Upper lobe of left lung (tissue), 4 donors: ENCODE data around the gene RUNX2.
"Not testable (repeated sequence)": the region's sequence is repeated elsewhere in the genome, so short reads cannot be mapped to it uniquely, and the experiment has no call there.

Experiments used
- EP300 ChIP-seq, 4 donors: sonication (generic); formaldehyde crosslinking; IDR thresholded peaks; one replicate each; pipeline ENCODE4 v1.5.1; 2017; ENCODE audit warnings: antibody characterized with exemption in 4 of 4, control low read depth in 2 of 4
- POLR2A ChIP-seq, 4 donors: fragments of 450-650 bp; IDR thresholded peaks; one replicate each; pipeline ENCODE4 v1.5.1; 2016 to 2017; ENCODE audit warnings: antibody characterized with exemption in 4 of 4, mild to moderate bottlenecking in 2 of 4
- POLR2AphosphoS5 ChIP-seq, 2 donors: sonication (generic); formaldehyde crosslinking; IDR thresholded peaks; one replicate each; pipeline ENCODE4 v1.5.1; 2017; ENCODE audit warnings: antibody characterized with exemption in 2 of 2
- TF ChIP-seq, protein P1 (sequence below), 6 experiments: fragments of 450-650 bp in 4 of 6; fragments of 200-600 bp in 2 of 6; sonication (generic) in 2 of 6; IDR thresholded peaks; one replicate each; pipeline ENCODE4 v1.5.1; 2016 to 2019; ENCODE audit warnings: antibody characterized with exemption in 6 of 6

DNA sequence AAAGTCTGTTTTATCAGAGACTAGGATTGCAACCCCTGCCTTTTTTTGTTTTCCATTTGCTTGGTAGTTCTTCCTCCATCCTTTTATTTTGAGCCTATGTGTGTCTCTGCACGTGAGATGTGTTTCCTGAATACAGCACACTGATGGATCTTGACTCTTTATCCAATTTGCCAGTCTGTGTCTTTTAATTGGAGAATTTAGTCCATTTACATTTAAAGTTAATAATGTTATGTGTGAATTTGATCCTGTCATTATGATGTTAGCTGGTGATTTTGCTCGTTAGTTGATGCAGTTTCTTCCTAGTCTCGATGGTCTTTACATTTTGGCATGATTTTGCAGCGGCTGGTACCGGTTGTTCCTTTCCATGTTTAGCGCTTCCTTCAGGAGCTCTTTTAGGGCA is 345.0 kb downstream of the RUNX2 start:
- TF ChIP-seq, protein P1, sequence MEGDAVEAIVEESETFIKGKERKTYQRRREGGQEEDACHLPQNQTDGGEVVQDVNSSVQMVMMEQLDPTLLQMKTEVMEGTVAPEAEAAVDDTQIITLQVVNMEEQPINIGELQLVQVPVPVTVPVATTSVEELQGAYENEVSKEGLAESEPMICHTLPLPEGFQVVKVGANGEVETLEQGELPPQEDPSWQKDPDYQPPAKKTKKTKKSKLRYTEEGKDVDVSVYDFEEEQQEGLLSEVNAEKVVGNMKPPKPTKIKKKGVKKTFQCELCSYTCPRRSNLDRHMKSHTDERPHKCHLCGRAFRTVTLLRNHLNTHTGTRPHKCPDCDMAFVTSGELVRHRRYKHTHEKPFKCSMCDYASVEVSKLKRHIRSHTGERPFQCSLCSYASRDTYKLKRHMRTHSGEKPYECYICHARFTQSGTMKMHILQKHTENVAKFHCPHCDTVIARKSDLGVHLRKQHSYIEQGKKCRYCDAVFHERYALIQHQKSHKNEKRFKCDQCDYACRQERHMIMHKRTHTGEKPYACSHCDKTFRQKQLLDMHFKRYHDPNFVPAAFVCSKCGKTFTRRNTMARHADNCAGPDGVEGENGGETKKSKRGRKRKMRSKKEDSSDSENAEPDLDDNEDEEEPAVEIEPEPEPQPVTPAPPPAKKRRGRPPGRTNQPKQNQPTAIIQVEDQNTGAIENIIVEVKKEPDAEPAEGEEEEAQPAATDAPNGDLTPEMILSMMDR (IDR thresholded peaks at IDR 0.05): not testable (repeated sequence)
- not testable (repeated sequence) for TF ChIP-seq EP300, POLR2A, POLR2AphosphoS5 (IDR thresholded peaks at IDR 0.05)
